ENCODE results near the gene CADM2.

DNA sequence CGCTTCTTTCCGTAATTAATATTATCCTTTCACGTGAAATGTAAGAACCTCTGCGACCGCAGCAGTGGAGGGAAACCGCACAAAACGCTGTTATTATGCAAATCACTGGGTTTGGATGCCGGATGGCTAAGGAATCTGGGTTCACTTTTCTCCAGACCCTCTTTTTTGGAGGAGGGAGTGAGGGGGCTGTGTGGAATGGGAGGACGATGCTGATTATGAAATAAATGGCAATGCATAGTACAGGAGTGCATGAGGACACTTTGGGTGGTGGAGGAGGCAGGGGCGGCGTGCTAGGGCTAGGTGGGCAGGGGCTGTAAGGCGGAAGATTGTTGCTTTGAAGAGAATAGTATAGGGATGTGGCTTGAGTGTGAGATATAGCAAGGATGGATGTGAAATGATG is 1.8 kb downstream of the CADM2 start:
- TF ChIP-seq EP300 (IDR thresholded peaks at IDR 0.05) (no peak), CTCF (IDR thresholded peaks at IDR 0.05) (no peak)
